ENCODE data around the gene ENTPD2.
A peak's percentile ranks its signal among the peaks of the same experiment; 100 is the strongest.

The ENTPD2 gene

DNA sequence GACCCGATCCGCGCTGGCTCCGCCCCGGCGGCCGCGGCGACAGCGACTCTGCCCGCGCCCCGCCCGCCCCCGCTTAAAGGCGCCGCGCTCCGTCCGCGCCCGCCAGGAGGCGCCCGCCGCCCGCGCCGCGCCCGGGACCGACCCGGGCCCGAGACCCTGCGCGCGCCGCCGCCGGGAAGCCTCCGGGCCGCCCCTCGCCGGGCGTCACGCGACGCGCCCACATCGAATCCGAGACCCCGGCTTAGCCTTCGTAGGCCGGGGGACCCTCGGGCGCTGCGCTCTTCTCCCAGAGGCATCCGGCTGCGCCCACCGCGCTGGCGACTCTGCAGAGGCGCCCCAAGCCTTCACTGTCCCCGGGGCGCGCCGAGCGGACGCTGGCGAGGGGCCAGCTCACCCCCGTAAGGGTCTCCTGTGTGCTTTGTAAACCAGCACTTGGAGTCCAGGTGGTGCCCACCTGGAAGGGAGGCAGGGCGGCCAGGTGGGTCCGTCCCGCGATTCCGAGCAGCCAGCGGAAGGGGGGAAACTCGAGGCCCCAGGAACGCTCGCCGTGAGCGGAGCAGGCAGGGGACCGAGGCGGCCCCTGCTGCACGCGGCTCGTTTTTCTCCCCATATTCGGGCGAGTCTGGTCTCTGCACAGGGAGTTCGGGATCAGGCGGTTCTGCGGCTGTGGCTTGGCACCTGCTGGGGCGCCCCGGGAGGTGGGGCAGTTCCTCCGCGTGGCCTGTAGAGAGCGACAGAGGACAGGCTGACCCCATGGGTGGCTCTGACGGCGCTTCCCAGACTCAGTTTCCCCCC, 25.4 kb downstream of the ENTPD2 start:
- peak; percentile 18 for DNase-seq

DNA sequence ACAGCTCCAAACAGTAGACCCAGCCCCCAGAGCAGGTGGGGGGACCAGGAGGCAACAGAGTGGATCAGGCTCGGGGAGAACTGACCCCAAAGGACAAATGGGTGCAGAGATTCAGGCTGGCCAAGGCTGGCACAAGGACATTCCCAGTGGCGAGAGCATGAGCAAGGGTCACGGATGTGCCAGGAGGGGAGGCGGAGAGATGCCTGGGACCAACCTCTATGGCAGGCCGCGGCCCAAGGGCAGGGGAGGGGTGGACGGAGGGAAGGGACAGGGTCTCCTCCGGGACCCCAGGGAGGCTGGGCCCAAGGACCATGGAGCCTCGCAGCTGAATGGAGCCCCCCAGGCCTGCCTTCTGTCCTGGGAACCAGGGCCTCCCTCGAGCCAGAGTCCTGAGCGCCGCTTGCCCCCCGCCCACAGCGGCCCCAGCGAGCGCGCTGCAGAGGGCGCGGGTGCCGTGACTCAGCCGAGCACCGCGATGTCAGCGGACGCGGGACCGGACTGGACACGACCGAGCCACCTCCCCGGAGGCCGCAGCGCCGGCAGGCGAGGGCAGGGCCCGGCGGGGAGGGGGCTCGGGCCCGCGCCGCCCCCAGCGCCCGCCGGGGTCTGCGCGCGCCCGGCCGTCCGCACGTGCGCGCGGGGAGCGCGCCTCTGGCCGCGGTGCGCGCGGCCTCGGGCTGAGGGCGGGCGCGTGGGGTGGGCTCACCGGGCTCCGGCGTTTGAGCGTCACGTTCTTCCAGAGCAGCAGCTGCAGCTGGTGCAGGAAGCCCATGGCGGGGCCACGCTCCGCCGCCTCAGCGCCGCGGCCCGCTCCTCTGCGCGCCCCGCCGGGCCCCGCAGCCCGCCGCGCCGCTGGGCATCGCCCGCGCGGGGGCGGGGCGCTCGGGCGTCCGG, 26.2 kb downstream of the ENTPD2 start, which contains the start of gene ABCA2:
Gene ABCA2, minus strand, starts transcription at position 869 of the 894 bp plus-strand sequence. Its CDS starts 97 bp downstream, at position 772.
- peak; percentile 4 for DNase-seq

DNA sequence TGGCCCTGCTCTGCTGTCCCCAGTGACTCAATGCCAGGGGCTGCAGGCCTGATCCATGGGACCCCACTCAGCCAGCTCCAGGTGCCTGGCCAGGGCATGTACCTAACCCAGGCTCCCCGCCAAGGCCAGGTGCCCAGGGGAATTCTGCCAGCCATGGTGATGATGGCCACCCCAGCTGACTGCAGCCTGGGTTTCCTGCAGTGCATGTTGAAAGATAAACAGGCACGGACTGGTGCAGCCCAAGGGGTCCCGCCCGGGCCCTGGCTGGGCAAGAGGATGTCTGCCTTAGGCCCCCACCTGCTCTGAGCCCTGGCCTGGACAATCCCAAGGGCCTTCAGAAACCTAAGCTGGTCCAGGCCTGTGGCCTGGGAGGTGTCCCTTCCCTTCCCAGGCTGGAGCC, 27.0 kb downstream of the ENTPD2 start:
- no peak for DNase-seq

DNA sequence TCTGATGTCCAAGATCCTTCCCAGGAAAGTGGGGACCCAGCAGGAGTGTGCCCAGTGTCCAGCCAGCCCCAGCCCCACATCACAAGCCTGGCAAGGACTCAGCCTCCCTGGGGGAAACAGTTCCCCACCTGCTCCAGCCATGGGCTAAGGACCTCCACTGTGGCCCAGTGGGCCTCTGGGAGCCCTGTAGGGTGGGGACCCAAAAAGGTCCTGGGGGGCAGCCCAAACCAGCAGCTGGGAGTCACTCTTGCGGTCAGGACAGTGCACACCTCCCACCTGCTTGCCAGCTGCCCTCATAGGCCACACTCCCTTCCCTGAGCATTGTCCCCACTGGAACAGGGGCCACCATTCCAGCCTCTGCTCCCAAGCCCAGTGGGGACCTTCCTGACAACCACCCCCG, 27.5 kb downstream of the ENTPD2 start:
- DNase-seq = no peak

DNA sequence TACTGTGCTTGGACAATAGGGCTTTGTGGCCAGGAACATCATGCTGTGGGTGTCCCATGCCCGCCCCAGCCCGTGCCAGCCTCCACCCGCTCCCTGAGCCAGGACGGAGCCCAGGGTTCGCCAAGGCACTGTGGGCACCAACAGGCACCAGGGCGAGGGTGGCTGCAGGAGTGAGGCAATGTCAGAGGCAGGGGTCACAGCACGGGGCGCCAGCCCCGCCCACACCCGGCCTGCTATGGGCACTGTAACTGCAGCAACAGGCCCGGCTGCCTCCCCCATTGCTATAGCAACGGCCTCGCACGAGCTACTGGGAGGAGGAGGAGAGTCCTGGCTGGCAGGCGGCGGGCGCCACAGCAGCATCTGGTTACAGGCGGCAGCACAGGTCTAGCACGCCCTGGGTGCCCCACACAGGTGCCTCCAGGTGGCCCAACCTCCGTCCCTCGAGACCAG, 28.3 kb downstream of the ENTPD2 start:
- peak; percentile 59 for DNase-seq

DNA sequence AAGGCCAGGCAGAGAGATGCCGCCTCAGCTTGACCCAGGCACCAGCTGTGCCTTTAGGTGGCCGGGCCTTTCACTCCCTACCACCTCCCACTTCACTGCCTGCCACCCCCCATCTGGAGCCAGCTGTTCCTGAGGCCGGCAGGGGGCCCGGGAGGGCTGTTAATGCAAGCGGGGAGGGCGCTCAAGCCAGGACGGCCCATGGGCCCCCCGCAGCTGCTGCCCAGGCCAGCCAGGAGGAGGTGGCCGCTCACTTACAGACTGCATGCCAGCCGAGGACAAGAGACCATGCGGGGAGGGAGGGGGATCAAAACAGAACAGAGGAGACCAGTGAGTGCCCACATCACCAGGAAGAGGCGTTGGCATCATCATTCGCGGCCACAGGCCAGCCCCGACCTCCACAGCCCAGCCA, 30.3 kb downstream of the ENTPD2 start:
- no peak for DNase-seq

DNA sequence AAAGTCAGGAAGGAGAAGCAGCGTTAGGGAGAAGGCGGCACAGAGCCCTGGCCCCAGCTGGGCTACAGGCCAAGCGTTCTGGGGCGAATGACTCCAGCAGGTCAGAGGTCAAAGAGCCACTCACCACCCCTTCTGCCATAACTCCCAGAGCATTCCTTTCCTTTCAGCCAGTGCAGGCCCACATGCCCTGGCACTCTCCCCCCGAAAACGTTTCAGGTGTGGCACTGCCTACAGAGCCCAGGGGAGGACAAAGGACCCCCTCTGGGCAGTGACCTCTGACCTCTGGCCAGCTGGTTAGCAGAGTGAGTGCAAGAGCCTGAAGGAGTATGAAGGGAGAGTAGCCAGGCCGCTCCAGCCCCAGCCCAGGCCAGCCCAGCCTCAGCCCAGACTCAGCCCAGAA, 30.7 kb downstream of the ENTPD2 start:
- DNase-seq = no peak

DNA sequence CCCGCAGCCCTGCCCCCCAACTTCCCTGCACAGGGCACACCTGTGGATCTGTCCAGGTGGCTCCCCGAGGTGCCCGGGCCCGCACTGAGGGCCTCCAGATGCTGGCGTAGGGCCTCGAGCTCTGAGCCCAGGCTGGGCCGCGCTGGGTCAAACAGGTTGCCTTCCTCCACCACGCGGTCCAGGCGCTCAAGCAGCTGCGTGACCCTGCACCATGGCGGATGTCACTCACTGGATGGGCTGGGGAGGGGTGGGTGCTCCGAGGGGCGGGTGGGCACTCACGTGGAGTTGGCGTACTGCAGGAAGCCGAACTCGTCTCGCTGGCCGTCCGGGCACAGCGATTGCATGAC, 31.2 kb downstream of the ENTPD2 start:
- no peak for DNase-seq

DNA sequence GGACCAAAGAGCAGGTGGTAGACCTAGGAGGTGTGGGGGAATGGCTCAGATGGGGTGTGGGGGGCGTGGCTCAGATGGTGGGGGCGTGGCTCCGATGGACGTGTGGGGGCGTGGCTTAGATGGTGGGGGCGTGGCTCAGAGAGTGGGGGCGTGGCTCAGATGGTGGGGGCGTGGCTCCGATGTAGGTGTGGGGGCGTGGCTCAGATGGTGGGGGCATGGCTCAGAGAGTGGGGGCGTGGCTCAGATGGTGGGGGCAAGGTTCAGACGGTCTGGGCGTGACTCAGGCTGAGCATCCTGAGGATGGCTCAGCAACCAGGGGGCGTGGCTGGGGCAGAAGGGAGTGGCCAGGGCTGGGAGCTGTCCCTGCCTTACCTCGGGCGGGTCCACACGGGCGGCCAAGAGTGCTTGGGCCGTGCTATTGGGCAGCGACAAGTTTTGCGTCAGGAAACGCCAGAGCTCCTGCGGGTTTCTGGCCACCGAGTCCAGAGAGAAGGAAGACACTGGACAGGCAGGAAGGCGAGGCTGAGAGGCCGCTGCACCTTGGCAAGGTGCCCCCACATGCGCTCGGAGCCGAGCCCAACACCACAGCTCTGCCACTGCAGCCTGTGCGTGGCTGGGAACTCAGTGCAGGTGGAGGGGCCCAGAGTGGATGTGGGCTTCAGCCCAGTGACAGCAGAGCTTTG, 31.7 kb downstream of the ENTPD2 start:
- DNase-seq = no peak

DNA sequence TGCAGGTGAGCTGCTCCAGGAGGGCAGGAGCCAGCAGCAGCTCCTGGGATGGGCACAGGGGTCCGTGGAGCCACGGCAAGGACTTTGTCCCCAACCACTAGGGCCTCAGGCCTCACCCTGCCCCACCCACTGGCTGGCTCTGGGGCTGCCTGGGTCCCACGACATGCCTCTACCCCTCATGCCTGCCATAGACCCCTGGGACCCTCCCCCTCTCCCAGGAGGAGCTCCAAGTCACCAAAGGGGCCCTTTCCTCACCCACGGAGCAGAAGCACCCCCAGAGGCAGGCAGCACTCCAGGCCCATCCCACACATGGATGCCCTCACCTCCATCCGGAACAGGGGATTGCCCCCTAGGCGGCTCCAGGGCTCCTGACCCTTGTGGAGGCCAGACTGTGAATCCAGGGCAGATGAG, 32.3 kb downstream of the ENTPD2 start:
- no peak for DNase-seq

DNA sequence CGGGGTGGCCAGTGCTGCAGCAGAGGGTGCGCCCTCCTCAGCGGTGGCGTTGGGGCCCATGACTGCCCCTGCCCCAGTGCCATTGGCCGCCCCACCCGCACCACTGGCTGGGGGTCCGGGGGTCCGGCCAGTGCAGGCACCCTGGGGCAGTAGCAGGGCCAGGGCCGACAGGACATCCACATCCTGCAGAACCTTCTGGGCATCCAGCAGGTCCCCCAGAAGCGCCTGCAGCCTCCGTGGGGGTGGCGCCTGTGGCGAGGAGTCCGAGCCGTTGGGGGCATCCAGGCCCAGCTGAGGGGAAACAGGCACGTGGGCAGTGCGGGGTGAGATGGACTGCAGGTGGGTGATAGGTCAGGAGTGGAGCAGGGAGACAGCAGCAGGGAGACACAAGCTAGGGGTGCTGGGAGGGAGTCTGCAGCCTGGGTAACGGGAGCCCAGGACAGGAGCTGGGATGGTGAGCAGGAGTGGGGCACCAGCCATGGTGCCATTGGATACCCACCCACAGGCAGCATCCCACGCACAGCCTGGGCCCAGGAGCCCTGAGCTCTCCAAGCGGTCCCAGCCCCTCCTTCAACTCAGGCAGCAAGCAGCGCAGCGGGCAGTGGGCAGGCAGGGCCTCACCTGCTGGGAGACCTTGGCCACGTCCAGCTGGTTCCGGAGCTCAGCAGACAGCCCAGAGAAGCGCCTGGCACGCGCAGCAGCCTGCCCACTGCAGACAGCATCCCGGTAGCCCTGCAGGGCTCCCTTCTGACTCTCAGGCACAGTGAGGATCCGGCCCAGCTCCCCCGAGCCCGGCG, 32.9 kb downstream of the ENTPD2 start:
- DNase-seq = no peak

DNA sequence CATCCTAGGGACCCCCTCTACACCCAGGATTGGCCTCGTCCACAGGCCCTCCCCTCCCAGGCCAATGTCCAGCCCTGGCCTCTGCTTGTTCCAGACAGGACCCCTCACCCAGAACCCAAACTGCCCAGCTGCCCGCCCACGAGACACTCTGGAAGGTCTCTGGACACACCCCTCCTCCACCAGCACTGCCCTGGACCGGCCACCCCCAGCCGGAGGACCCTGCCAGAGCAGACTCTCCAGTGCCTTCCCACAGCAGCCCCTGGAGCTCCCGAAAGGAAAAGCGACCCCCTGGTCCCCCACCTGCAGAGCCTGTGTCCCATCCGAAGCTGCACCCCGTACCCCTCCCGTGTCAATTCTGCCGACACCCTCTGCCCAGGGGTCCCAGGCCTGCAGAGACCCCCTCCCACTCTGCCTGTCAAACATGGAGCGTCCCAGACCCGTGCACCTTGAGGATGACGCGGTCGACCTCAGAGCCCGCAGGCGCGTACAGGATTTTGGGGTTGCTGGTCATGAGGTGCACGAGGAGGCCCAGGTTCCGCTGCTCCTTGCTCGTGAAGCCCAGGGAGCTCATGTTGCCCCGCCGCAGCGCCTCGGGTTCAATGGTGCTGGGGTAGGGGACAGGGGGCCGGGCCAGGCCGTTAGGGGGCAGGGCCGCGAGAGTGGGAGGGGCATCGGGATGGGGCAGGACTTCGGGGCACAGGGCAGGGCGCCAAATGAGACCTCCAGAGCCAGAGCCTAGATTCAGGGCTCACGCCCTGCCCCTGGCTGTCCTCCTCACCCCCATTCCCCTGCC, 33.8 kb downstream of the ENTPD2 start:
- DNase-seq = no peak

DNA sequence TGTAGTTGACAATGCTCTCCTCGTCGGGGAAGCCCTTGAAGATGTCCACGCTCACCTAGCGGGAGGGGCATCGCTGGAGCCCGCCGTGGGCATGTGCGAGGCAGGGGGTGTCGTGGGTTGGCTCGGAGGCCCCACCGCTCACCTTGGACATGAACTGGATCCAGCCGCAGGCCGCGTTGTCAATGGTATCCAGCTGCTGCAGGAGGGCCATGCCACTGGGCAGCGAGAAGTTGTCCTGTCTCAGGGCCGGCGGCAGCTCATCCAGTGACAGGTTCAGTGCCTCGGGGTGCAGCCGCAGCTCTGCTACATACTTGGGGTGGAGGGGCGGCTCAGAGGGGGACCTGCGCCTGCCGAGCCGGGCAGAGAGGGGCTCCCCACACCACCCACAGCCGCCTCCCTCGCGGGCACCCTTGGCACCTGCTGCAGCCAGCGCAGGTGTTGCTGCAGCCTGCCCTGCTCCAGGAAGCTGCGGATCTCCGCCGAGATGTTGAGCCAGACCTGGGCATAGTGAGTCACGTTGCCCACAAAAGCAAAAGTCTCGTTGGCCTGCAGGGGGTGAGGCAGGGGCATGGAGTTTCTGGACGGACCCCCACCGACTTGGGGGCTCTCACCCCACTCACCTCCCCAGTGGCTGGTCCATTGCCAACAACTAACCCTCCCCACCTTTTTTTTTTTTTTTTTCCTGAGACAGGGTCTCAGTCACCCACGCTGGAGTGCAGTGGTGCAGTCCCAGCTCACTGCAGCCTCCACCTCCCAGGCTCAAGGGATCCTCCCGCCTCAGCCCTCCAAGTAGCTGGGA, 34.9 kb downstream of the ENTPD2 start:
- no peak for DNase-seq

DNA sequence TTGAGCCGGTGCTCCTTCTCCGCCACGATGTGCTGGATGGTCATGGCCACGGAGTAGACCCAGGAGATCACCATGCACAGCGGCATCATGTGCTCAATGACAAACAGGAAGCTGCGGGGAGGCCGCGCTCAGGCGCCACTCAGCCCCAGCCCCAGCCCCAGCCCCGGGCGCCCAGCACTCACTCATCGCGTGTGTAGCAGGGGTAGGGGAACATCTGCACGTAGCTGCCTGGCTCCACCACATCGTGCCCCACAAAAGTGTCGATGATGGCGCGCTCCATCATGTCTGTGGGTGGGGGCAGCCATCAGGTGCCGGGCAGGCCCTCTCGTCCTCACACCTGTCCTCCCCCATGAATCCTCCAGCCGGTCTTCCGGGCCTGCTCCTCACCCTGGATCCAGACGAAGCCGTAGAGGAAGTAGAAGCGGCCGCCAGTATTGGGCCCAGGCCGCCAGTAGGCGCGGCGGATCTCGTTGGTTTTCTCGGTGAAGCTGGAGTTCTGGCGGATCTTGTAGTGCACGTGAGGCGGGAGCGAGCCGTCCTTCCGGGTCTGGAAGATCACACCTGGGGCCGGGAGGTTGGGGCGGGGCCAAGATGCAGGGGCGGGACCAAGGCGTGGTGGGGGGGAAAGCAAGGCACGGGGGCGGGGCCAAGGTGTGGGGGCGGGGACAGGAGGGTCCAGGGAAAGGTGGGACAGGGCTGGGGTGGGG, 35.9 kb downstream of the ENTPD2 start:
- DNase-seq = no peak

DNA sequence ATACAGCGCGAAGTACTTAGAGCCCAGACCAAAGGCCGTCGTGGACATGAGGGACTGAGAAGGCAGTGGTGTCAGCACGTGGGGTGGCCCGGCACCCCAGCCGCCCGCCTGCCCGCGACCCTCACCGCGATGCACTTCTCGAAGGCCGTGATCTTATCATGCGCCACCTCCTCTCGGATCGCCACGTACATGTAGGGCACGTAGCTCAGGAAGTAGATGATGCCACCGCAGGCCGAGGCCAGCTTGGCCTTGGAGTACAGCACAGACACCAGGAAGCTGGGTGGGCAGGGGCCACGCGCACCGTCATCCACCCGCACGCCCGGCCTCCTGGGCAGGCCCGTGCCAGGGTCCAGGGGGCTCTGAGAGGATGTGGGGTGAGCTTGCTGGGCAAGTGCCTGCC, 36.8 kb downstream of the ENTPD2 start:
- DNase-seq = no peak

DNA sequence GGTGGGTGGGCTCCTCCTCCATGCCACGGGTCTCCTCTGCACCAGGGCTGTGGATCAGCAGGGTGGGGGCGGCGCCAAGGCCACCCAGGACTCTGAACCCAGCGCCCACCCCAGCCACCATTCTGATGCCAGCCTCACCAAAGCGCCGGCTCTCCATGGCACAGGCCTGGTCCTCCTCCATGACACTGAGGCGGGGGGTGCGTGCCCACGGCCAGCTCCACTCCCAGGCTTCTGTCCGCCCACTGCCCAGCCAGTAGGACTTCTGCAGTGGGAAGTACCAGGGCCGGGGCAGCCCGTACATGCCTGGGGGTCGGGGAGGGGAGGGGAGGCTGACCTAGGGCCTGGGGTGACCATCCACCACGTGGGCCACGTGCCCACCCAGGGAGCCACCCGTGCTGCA, 37.4 kb downstream of the ENTPD2 start:
- DNase-seq = no peak

DNA sequence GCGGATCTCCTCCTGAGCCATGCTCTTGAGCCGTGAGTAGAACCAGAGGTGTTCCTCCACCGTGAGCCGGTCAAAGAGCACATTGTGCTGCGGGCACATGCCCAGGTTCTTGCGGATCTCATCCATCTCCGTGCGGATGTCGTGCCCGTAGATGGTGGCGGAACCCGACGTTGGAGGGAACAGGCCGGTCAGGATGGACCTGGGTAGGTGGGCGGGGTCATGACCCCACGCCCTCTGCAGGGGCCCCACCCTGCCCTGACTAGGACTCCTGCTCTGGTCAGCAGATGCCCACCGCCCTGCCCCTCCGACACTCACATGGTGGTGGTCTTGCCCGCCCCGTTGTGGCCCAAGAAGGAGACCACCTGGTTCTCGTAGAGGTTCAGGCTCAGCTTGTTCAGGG, 37.9 kb downstream of the ENTPD2 start:
- no peak for DNase-seq

DNA sequence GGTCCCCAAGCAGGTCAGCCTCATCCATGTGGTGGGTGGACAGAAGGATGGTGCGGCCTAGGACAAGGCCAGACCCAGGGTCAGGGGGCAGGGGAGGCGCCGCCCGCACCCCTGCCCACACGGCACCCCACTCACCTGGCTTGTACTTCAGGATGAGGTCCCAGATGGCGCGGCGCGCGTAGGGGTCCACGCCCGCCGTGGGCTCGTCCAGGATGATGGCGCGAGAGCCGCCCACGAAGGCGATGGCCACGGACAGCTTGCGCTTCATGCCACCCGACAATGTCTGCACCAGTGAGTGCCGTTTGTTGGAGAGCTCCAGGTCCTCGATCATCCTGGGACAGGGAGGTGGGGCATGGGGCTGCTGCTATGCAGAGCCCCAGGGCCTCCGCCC, 38.3 kb downstream of the ENTPD2 start:
- DNase-seq = no peak

DNA sequence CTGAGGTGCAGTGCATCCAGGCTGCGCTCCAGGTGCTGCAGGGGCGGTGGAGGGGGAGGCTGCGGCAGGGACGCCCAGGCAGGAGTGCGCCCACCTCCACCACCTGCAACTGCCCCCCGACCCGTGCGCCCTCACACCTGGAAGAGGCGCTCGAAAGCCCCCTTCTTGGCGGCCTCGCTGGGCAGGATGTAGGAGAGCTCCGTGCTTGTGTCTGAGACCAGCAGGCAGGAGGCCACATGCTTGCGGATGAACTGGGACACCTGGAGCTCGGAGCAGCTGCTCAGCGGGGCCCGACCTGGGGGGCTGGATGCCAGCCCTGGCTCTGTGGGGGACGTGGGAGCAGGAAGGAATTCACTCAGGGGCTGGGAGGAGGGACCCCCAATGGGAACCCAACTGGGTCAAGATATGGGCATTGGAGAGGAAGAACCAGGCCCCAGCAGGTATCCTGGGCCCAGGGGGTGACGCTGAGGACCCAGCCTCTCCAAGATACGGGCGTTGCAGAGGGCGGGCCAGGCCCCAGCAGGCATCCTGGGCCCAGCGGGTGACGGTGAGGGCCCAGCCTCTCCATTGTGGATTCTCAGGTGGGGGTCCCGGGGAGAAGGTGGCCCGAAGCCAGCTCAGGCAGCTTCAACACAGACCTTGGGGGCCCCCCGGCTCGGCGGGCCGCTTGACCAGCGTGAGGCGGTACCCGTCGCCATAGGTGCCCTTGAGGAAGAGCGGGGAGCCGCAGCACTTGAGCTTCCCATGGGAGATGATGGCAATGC, 38.9 kb downstream of the ENTPD2 start:
- DNase-seq = no peak
